ENCODE results near the gene YY1.

GRCh38 chr14:100321473-100322137 is 82.7 kb downstream of the YY1 start:
- no peak for TF ChIP-seq CTCF (IDR thresholded peaks at IDR 0.05)
- no peak for TF ChIP-seq POLR2A (IDR thresholded peaks at IDR 0.05)

Data from esophagus squamous epithelium (tissue), 4 donors.